Measurements from ENCODE around the gene STT3B. TPM values are rescaled to one million over a fixed set of nuclear protein-coding genes. Genes with fewer than 3 reads are reported as not detected.

STT3B gene
- total and polyA plus RNA-seq, 5 donors from 2014 or later, result 85.1 to 108 (median 90.8) TPM

DNA sequence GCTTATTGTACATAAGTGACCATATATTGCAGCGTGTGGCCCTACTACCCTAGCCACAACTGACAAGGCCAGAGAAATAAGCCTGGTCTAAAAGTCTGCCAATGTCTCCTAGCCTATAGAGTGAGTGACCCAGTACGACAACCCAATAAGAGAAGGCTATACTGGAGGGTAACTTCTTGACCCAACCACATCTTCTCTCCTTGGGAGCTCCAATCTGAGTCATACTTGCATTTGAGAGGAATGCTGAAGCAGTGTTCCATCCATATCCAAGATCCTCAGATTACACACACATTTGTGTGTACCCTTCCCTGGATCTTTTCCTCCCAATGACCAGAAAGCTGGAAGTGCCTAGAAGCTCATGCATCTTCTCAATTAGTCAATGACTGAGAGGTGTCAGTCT is 11.3 kb upstream of the STT3B start:
- H3K4me3 ChIP-seq (ENCODE audit: low read depth, low read length), result no peak overlapping the region
- H3K36me3 Mint-ChIP-seq, result no peaks in the 10 kb centered on the region
- H3K27me3 Mint-ChIP-seq, result peaks cover 7% of the 10 kb centered on the region
- no peak overlapping the region for H3K27ac ChIP-seq (ENCODE audit: insufficient read depth, low read length, poor library complexity, severe bottlenecking)
- H3K27ac Mint-ChIP-seq, result peak overlapping the region in 2 of 3 donors; percentile 22 to 54
- no peaks in the 10 kb centered on the region for H3K9me3 ChIP-seq (ENCODE audit: control insufficient read depth in 2 of 2, low read length in 2 of 2)
- ATAC-seq (ENCODE audit: low read depth in 2 of 2) (no peak), DNase-seq (no peak)
- no peaks in the 10 kb centered on the region for H3K27me3 ChIP-seq (ENCODE audit: control insufficient read depth, insufficient read depth, low read length)
- H3K4me1 ChIP-seq (ENCODE audit: control insufficient read depth, insufficient read depth, low read length, poor library complexity, severe bottlenecking), result peaks cover 9% of the 10 kb centered on the region
- peaks cover 8 to 19% (median 12%) of the 10 kb centered on the region in 4 donors for H3K4me1 Mint-ChIP-seq
- H3K4me3 Mint-ChIP-seq, result no peak overlapping the region
- H3K9me3 Mint-ChIP-seq, result no peaks in the 10 kb centered on the region
- no peaks in the 10 kb centered on the region for H3K36me3 ChIP-seq (ENCODE audit: control insufficient read depth, insufficient read depth, low read length)

DNA sequence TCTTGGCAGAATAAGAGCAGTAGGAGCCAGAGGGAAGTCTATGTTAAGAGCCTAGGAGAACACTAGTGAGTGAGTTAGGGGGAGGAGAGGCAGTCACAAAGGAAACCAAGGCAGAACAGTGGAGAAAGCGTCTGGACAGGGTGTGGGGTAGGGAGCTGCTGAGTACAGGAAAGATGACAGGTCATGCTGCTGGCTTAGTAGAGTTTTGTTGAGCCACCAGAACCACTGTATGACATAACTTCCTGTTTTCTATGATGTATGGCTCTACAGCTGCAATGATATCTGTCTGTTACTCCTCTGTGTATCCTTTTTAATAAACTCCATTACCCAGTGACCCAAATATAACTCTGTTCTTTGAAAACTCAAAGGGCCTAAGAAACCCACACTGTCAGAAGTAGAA is 10.6 kb upstream of the STT3B start:
- Mint-ChIP-seq H3K27me3 (peaks cover 7% of the 10 kb centered on the region), H3K27ac (peak overlapping the region; percentile 22 to 62 (median 54)), H3K4me1 (peaks cover 8 to 19% (median 12%) of the 10 kb centered on the region in 4 donors), H3K36me3 (no peaks in the 10 kb centered on the region), H3K4me3 (peak overlapping the region in 2 of 4 donors; percentile 9 to 18), H3K9me3 (no peaks in the 10 kb centered on the region)
- H3K36me3 ChIP-seq (ENCODE audit: control insufficient read depth, insufficient read depth, low read length), result no peaks in the 10 kb centered on the region
- DNase-seq (peak in 2 of 3 donors; percentile 44 to 87), ATAC-seq (ENCODE audit: low read depth in 2 of 2) (peak; percentile 97)
- H3K4me1 ChIP-seq (ENCODE audit: control insufficient read depth, insufficient read depth, low read length, poor library complexity, severe bottlenecking), result peaks cover 9% of the 10 kb centered on the region
- no peaks in the 10 kb centered on the region for H3K27me3 ChIP-seq (ENCODE audit: control insufficient read depth, insufficient read depth, low read length)
- H3K9me3 ChIP-seq (ENCODE audit: control insufficient read depth in 2 of 2, low read length in 2 of 2), result no peaks in the 10 kb centered on the region
- peak overlapping the region; percentile 37 for H3K4me3 ChIP-seq (ENCODE audit: low read depth, low read length)
- no peak overlapping the region for H3K27ac ChIP-seq (ENCODE audit: insufficient read depth, low read length, poor library complexity, severe bottlenecking)

DNA sequence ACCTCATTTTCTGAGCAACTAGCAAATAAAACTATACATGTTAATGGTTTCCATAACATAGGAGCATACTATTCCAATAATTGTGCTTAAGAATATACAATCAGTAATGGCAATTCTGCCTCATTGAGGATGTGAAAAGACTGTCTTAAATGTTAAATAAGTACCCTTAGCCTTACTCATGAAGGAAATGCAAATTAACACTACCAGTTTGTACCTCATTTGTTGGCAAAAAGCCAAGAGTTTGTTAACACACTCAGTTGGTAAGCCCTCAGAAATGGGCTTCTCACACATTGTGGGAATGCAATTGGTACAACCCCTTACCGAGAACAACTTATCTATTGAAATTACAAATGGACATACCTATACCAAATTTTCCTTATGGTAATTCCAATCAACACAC is 9.2 kb upstream of the STT3B start:
- Histone ChIP-seq H3K9me3 (ENCODE audit: control insufficient read depth in 2 of 2, low read length in 2 of 2) (no peaks in the 10 kb centered on the region), H3K4me3 (ENCODE audit: low read depth, low read length) (no peak overlapping the region), H3K27ac (ENCODE audit: insufficient read depth, low read length, poor library complexity, severe bottlenecking) (no peak overlapping the region), H3K36me3 (ENCODE audit: control insufficient read depth, insufficient read depth, low read length) (no peaks in the 10 kb centered on the region), H3K27me3 (ENCODE audit: control insufficient read depth, insufficient read depth, low read length) (no peaks in the 10 kb centered on the region), H3K4me1 (ENCODE audit: control insufficient read depth, insufficient read depth, low read length, poor library complexity, severe bottlenecking) (peaks cover 9% of the 10 kb centered on the region)
- Mint-ChIP-seq H3K27me3 (peaks cover 13% of the 10 kb centered on the region), H3K4me1 (peaks cover 8 to 19% (median 12%) of the 10 kb centered on the region in 4 donors), H3K27ac (peak overlapping the region in 1 of 3 donors; percentile 54), H3K9me3 (no peaks in the 10 kb centered on the region), H3K36me3 (no peaks in the 10 kb centered on the region), H3K4me3 (no peak overlapping the region)
- DNase-seq, result no peak
- no peak for ATAC-seq (ENCODE audit: low read depth in 2 of 2)

DNA sequence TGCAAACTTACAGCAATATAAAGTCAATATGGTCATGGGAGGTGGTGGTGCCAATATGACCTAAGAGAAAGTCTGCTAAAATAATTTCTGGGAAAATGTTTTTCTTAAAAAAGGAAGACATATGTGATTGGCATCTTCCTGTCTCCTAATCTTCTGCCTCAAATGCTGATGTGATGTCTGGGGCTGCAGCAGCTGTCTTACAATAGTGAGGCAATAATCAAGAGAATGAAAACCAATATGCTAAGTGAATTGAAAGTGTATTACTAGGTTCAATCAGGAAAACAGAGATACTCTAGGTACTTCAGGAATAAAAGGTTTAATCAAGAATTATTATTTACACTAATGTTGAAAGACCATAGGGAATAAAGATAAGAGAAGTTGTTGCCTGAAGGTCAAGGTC is 7.2 kb upstream of the STT3B start:
- DNase-seq (no peak), ATAC-seq (ENCODE audit: low read depth in 2 of 2) (no peak)
- Histone ChIP-seq H3K36me3 (ENCODE audit: control insufficient read depth, insufficient read depth, low read length) (no peaks in the 10 kb centered on the region), H3K27ac (ENCODE audit: insufficient read depth, low read length, poor library complexity, severe bottlenecking) (no peak overlapping the region), H3K4me1 (ENCODE audit: control insufficient read depth, insufficient read depth, low read length, poor library complexity, severe bottlenecking) (peaks cover 9% of the 10 kb centered on the region), H3K4me3 (ENCODE audit: low read depth, low read length) (no peak overlapping the region), H3K27me3 (ENCODE audit: control insufficient read depth, insufficient read depth, low read length) (no peaks in the 10 kb centered on the region), H3K9me3 (ENCODE audit: control insufficient read depth in 2 of 2, low read length in 2 of 2) (no peaks in the 10 kb centered on the region)
- Mint-ChIP-seq H3K36me3 (no peaks in the 10 kb centered on the region), H3K4me3 (no peak overlapping the region), H3K9me3 (no peaks in the 10 kb centered on the region), H3K27ac (no peak overlapping the region), H3K4me1 (peaks cover 8 to 19% (median 12%) of the 10 kb centered on the region in 4 donors), H3K27me3 (peaks cover 7% of the 10 kb centered on the region)

DNA sequence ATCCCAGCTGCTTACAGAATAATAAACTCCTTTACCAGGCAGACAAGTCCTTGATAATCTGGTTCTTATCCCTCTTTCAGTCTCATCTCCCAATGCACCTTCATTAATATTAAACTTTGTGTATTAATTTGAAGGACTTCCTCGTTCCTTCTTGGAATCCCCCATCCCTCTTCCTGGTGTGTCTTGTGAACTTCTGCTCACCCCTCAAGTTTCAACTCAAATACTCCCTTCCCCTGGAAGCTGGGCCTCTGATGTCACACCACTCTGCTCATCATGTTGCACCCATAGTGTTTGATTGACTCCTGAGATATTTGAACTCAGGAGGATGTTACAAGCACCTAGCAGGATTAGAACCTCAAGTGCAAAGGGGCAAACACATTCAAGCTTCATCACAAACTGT is 3.3 kb upstream of the STT3B start:
- Mint-ChIP-seq H3K36me3 (no peaks in the 10 kb centered on the region), H3K9me3 (no peaks in the 10 kb centered on the region), H3K27me3 (peaks cover 12% of the 10 kb centered on the region), H3K27ac (no peak overlapping the region), H3K4me1 (peaks cover 4 to 15% (median 11%) of the 10 kb centered on the region in 4 donors), H3K4me3 (no peak overlapping the region)
- no peak overlapping the region for H3K4me3 ChIP-seq (ENCODE audit: low read depth, low read length)
- H3K9me3 ChIP-seq (ENCODE audit: control insufficient read depth in 2 of 2, low read length in 2 of 2), result no peaks in the 10 kb centered on the region
- DNase-seq (no peak), ATAC-seq (ENCODE audit: low read depth in 2 of 2) (no peak)
- H3K4me1 ChIP-seq (ENCODE audit: control insufficient read depth, insufficient read depth, low read length, poor library complexity, severe bottlenecking), result peaks cover 9% of the 10 kb centered on the region
- H3K36me3 ChIP-seq (ENCODE audit: control insufficient read depth, insufficient read depth, low read length), result no peaks in the 10 kb centered on the region
- no peak overlapping the region for H3K27ac ChIP-seq (ENCODE audit: insufficient read depth, low read length, poor library complexity, severe bottlenecking)
- H3K27me3 ChIP-seq (ENCODE audit: control insufficient read depth, insufficient read depth, low read length), result no peaks in the 10 kb centered on the region

DNA sequence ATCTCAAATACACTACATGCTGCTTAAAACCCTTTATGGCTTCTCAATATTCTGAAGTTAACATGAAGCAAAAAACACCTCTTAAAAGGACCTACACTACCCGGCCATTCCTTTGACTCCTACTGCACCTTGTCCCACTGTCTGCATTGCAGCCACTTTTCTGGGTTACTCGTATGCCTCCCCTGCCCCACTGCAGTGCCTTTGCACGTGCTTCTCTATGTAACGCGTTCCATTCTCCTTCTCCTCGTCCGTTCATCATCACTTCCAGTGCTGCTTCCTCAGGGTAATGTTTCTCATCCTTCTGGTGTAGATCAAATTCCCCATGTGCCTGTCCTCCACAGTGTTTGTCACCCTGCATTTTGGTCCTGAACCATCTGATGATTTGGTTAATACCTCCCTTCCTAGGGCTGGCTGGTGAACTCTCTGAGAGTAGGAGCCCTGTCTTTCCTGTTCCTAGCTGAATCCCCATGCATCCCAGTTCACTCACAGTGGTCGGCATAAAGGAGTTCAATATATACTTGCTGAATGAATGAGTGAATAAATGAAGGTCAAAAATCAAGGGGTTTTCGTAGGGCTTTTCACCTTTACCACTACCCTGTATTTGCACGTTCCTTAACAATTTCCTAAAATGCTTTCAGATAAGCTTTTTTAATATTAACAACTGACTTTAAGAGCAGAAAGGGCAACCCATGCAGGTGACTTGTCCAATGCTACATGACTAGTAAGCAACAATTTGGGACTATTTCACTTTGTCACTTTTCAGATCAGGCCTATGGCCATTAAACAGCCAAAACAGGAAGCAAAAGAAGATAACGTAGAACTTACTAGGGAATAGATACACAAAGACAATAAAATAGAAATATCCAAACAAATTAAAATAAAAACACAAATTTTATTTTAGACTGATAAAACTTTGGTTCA is 2.4 kb upstream of the STT3B start:
- no peaks in the 10 kb centered on the region for H3K36me3 Mint-ChIP-seq
- H3K4me1 ChIP-seq (ENCODE audit: control insufficient read depth, insufficient read depth, low read length, poor library complexity, severe bottlenecking), result peaks cover 17% of the 10 kb centered on the region
- ATAC-seq (ENCODE audit: low read depth in 2 of 2) (no peak), DNase-seq (no peak)
- peaks cover 12% of the 10 kb centered on the region for H3K27me3 Mint-ChIP-seq
- no peak overlapping the region for H3K27ac ChIP-seq (ENCODE audit: insufficient read depth, low read length, poor library complexity, severe bottlenecking)
- H3K4me1 Mint-ChIP-seq, result peaks cover 8 to 20% (median 14%) of the 10 kb centered on the region in 4 donors
- no peak overlapping the region for H3K27ac Mint-ChIP-seq
- H3K4me3 Mint-ChIP-seq, result no peak overlapping the region
- no peaks in the 10 kb centered on the region for H3K27me3 ChIP-seq (ENCODE audit: control insufficient read depth, insufficient read depth, low read length)
- no peak overlapping the region for H3K4me3 ChIP-seq (ENCODE audit: low read depth, low read length)
- no peaks in the 10 kb centered on the region for H3K9me3 Mint-ChIP-seq
- no peaks in the 10 kb centered on the region for H3K36me3 ChIP-seq (ENCODE audit: control insufficient read depth, insufficient read depth, low read length)
- H3K9me3 ChIP-seq (ENCODE audit: control insufficient read depth in 2 of 2, low read length in 2 of 2), result no peaks in the 10 kb centered on the region

DNA sequence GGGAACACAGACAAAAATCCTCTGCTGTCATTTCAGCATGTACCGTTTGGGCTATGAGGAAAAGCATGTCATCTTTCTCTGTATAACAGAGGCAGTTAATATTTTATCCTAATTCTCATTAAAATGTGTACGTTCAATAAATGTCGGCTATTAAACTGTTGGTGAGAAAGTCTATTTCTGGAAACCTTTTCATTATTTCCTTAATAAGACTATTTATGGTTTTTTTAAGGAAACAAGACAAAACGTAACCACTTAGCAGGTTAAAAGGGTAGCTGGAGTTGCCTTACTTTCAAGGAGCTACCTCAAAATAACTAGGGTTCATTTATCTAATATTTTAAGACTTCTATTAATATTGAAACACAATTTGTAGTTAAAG is 1.8 kb upstream of the STT3B start:
- Mint-ChIP-seq H3K27ac (peak overlapping the region in 1 of 3 donors; percentile 96), H3K4me3 (peak overlapping the region in 2 of 4 donors; percentile 93 to 99), H3K36me3 (no peaks in the 10 kb centered on the region), H3K4me1 (peaks cover 11 to 23% (median 16%) of the 10 kb centered on the region in 4 donors), H3K27me3 (peaks cover 12% of the 10 kb centered on the region), H3K9me3 (no peaks in the 10 kb centered on the region)
- ATAC-seq (ENCODE audit: low read depth in 2 of 2), result no peak
- H3K27ac ChIP-seq (ENCODE audit: insufficient read depth, low read length, poor library complexity, severe bottlenecking), result peak overlapping the region; percentile 99
- H3K27me3 ChIP-seq (ENCODE audit: control insufficient read depth, insufficient read depth, low read length), result no peaks in the 10 kb centered on the region
- H3K4me3 ChIP-seq (ENCODE audit: low read depth, low read length), result peak overlapping the region; percentile 96
- no peak for DNase-seq
- H3K4me1 ChIP-seq (ENCODE audit: control insufficient read depth, insufficient read depth, low read length, poor library complexity, severe bottlenecking), result peaks cover 24% of the 10 kb centered on the region
- H3K36me3 ChIP-seq (ENCODE audit: control insufficient read depth, insufficient read depth, low read length), result no peaks in the 10 kb centered on the region
- H3K9me3 ChIP-seq (ENCODE audit: control insufficient read depth in 2 of 2, low read length in 2 of 2), result no peaks in the 10 kb centered on the region
